A673 (cell line): ENCODE results near the gene MAGED4B.

Experiments used
- CTCF ChIP-seq: fragments of 300-800, 200-600 bp; sonication (generic); conservative IDR thresholded peaks from 2 replicates; pipeline ENCODE4 v1.5.1; 2017; ENCODE audit warnings: low read depth, mild to moderate bottlenecking, antibody characterized with exemption, low read length, moderate library complexity, mixed read lengths
- EZH2 ChIP-seq: fragments of 200-600 bp; sonication (generic); IDR thresholded peaks from 2 replicates; pipeline ENCODE4 v1.6.1; 2017; ENCODE audit warnings: borderline replicate concordance, low read depth, mild to moderate bottlenecking, mixed read lengths, antibody characterized with exemption, low read length; ENCODE audit not compliant: poor library complexity, severe bottlenecking

- no peak for TF ChIP-seq CTCF
- no peak for TF ChIP-seq EZH2
Observed at GRCh38 chrX:52118262-52118661, 49.3 kb upstream of the MAGED4B start.
